DND-41 (cell line): ENCODE data around the gene PCDHB10.
"Not testable (repeated sequence)": the region's sequence is repeated elsewhere in the genome, so short reads cannot be mapped to it uniquely, and the experiment has no call there.

ENCODE experiments used
- CTCF ChIP-seq: IDR thresholded peaks from 2 replicates; pipeline ENCODE4 v1.5.1; 2012; ENCODE audit warnings: borderline replicate concordance, low read length, moderate library complexity, mild to moderate bottlenecking; ENCODE audit not compliant: poor library complexity, severe bottlenecking; ENCODE audit errors: extremely low read depth
- EZH2 ChIP-seq: IDR thresholded peaks from 3 replicates; pipeline ENCODE4 v1.6.1; 2012; ENCODE audit warnings: borderline replicate concordance, low read depth, mild to moderate bottlenecking, moderate library complexity, low read length, inconsistent platforms; ENCODE audit not compliant: severe bottlenecking

- not testable (repeated sequence) for TF ChIP-seq CTCF, EZH2
Measured at GRCh38 chr5:141157356-141157755, 34.8 kb upstream of the PCDHB10 start.
